Measurements from ENCODE around the gene EPAS1.

- no peak for TF ChIP-seq CTCF (IDR thresholded peaks at IDR 0.05)
- TF ChIP-seq POLR2A (IDR thresholded peaks at IDR 0.05) = no peak
These were observed 114.8 kb downstream of the EPAS1 start for GRCh38 chr2:46411985-46412384.

Measured in heart left ventricle (tissue), 13 donors.